MM.1S (cell line): Measurements from ENCODE around the gene CERT1.

ENCODE experiments used
- DNase-seq: peaks from one replicate; pipeline ENCODE4 v3.0.0-alpha.2; 2015
- H2AFZ ChIP-seq: fragments of 300-600 bp; sonication (generic); 2 replicates; pipeline ENCODE4 v1.6.0; 2016; ENCODE audit warnings: antibody characterized with exemption, low read length
- H3F3A ChIP-seq: fragments of 300-600 bp; sonication (generic); 2 replicates; pipeline ENCODE4 v1.6.1; 2016; ENCODE audit warnings: mild to moderate bottlenecking, antibody characterized with exemption, low read length, moderate library complexity, mixed read lengths; ENCODE audit not compliant: insufficient read depth
- H3K27ac ChIP-seq: fragments of 300-600 bp; sonication (generic); 2 replicates; pipeline ENCODE4 v1.5.1; 2016; ENCODE audit warnings: mild to moderate bottlenecking, low read length
- H3K27me3 ChIP-seq: fragments of 300-600 bp; sonication (generic); replicated peaks from 2 replicates; pipeline ENCODE4 v1.6.0; 2016; ENCODE audit warnings: low read length; ENCODE audit not compliant: insufficient read depth
- H3K36me3 ChIP-seq: fragments of 300-600 bp; sonication (generic); replicated peaks from 2 replicates; pipeline ENCODE4 v1.6.1; 2016; ENCODE audit warnings: mild to moderate bottlenecking, low read length, mixed read lengths; ENCODE audit not compliant: insufficient read depth
- H3K4me1 ChIP-seq: fragments of 300-600 bp; sonication (generic); 2 replicates; pipeline ENCODE4 v1.6.1; 2016; ENCODE audit warnings: low read length, mixed read lengths
- H3K4me2 ChIP-seq: fragments of 300-600 bp; sonication (generic); 2 replicates; pipeline ENCODE4 v1.6.0; 2016; ENCODE audit warnings: low read depth, low read length
- H3K4me3 ChIP-seq: fragments of 300-600 bp; sonication (generic); 2 replicates; pipeline ENCODE4 v1.5.1; 2016; ENCODE audit warnings: low read length, mixed read lengths
- H3K79me2 ChIP-seq: fragments of 300-600 bp; sonication (generic); 2 replicates; pipeline ENCODE4 v1.6.1; 2016; ENCODE audit warnings: mixed run types, low read length, mixed read lengths
- H3K9ac ChIP-seq: fragments of 300-600 bp; sonication (generic); 2 replicates; pipeline ENCODE4 v1.6.1; 2016; ENCODE audit warnings: low read length, mixed read lengths
- H3K9me2 ChIP-seq: fragments of 300-600 bp; sonication (generic); replicated peaks from 2 replicates; pipeline ENCODE4 v1.6.1; 2016; ENCODE audit warnings: mild to moderate bottlenecking, low read length, mixed read lengths; ENCODE audit not compliant: insufficient read depth
- H3K9me3 ChIP-seq: fragments of 300-600 bp; sonication (generic); replicated peaks from 2 replicates; pipeline ENCODE4 v1.6.1; 2016; ENCODE audit warnings: mild to moderate bottlenecking, low read length, mixed read lengths; ENCODE audit not compliant: insufficient read depth
- H4K20me1 ChIP-seq: fragments of 300-600 bp; sonication (generic); 2 replicates; pipeline ENCODE4 v1.6.1; 2016; ENCODE audit warnings: mild to moderate bottlenecking, low read length, moderate library complexity, mixed read lengths; ENCODE audit not compliant: insufficient read depth
- CTCF ChIP-seq: fragments of 300-600 bp; sonication (generic); IDR thresholded peaks from 2 replicates; pipeline ENCODE4 v1.5.1; 2016; ENCODE audit warnings: antibody characterized with exemption, low read length, mixed read lengths
- EZH2 ChIP-seq: fragments of 300-600 bp; sonication (generic); optimal IDR thresholded peaks from 2 replicates; pipeline ENCODE3; 2017; ENCODE audit warnings: low read depth, mild to moderate bottlenecking, antibody characterized with exemption, low read length, mixed read lengths
- EZH2phosphoT487 ChIP-seq: fragments of 300-600 bp; sonication (generic); IDR thresholded peaks from 2 replicates; pipeline ENCODE4 v1.6.1; 2018; ENCODE audit warnings: antibody characterized with exemption, low read length

The CERT1 gene

GRCh38 chr5:75519761-75520160, 8.3 kb upstream of the CERT1 start:
- Histone ChIP-seq H3F3A (peaks cover 11% of the 10 kb centered on the region), H3K4me2 (no peak overlapping the region)

GRCh38 chr5:75514323-75514722, 2.9 kb upstream of the CERT1 start:
- H3K79me2 ChIP-seq: peaks cover 84% of the 10 kb centered on the region
- H2AFZ ChIP-seq: no peak overlapping the region
- peaks cover 21% of the 10 kb centered on the region for H3K4me1 ChIP-seq
- H3K9me3 ChIP-seq: no peaks in the 10 kb centered on the region
- no peak overlapping the region for H3K27ac ChIP-seq
- H3K4me2 ChIP-seq: no peak overlapping the region
- TF ChIP-seq CTCF: no peak
- TF ChIP-seq EZH2: no peak
- no peak for TF ChIP-seq EZH2phosphoT487
- no peaks in the 10 kb centered on the region for H3K36me3 ChIP-seq
- H3K27me3 ChIP-seq: no peaks in the 10 kb centered on the region
- no peak for DNase-seq
- H4K20me1 ChIP-seq: no peaks in the 10 kb centered on the region
- no peak overlapping the region for H3K9ac ChIP-seq
- H3K4me3 ChIP-seq: no peak overlapping the region
- no peaks in the 10 kb centered on the region for H3K9me2 ChIP-seq
- H3F3A ChIP-seq: no peaks in the 10 kb centered on the region

More at GRCh38 chr5:75519761-75520160, 8.3 kb upstream of the CERT1 start:
- Histone ChIP-seq H4K20me1 (no peaks in the 10 kb centered on the region), H2AFZ (no peak overlapping the region), H3K79me2 (peaks cover 69% of the 10 kb centered on the region), H3K27ac (no peak overlapping the region), H3K9me2 (no peaks in the 10 kb centered on the region), H3K9ac (no peak overlapping the region), H3K4me1 (peaks cover 21% of the 10 kb centered on the region), H3K27me3 (no peaks in the 10 kb centered on the region), H3K9me3 (no peaks in the 10 kb centered on the region), H3K4me3 (no peak overlapping the region), H3K36me3 (no peaks in the 10 kb centered on the region)
- TF ChIP-seq EZH2 (no peak), EZH2phosphoT487 (no peak), CTCF (no peak)
- DNase-seq: no peak

- Histone ChIP-seq H3K9me2 (no peaks in the 10 kb centered on the region), H3K9ac (no peak overlapping the region), H3K27me3 (no peaks in the 10 kb centered on the region), H3F3A (no peaks in the 10 kb centered on the region), H3K36me3 (no peaks in the 10 kb centered on the region), H4K20me1 (no peaks in the 10 kb centered on the region), H3K9me3 (no peaks in the 10 kb centered on the region), H3K79me2 (peaks cover 84% of the 10 kb centered on the region), H3K4me1 (peaks cover 25% of the 10 kb centered on the region), H2AFZ (no peak overlapping the region), H3K27ac (no peak overlapping the region), H3K4me2 (0 out of 2 replicates have a peak overlapping the region, but pooled peaks have one; percentile 4), H3K4me3 (no peak overlapping the region)
- TF ChIP-seq CTCF (no peak), EZH2phosphoT487 (no peak), EZH2 (no peak)
- no peak for DNase-seq
Measured at GRCh38 chr5:75513841-75514240, 2.4 kb upstream of the CERT1 start.
